Measurements from ENCODE around the gene ERICH6.

DNA sequence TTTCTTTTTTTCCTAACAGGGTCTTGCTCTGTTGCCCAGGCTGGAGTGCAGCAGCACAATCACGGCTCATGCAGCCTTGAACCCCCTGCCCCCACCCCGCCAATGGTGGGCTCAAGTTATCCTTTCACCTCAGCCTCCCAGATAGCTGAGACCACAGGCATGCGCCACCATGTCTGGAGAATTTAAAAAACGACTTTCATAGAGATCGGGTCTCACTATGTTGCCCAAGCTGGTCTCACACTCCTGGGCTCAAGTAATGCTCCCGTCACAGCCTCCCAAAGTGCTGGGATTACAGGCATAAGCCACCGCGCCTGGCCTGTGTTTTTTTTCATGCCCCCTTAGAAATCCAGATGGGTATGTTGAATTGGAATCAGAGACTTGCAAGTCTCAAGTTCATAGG, 40.3 kb downstream of the ERICH6 start:
- TF ChIP-seq POLR2A (IDR thresholded peaks at IDR 0.05) = no peak
- TF ChIP-seq, protein P1, sequence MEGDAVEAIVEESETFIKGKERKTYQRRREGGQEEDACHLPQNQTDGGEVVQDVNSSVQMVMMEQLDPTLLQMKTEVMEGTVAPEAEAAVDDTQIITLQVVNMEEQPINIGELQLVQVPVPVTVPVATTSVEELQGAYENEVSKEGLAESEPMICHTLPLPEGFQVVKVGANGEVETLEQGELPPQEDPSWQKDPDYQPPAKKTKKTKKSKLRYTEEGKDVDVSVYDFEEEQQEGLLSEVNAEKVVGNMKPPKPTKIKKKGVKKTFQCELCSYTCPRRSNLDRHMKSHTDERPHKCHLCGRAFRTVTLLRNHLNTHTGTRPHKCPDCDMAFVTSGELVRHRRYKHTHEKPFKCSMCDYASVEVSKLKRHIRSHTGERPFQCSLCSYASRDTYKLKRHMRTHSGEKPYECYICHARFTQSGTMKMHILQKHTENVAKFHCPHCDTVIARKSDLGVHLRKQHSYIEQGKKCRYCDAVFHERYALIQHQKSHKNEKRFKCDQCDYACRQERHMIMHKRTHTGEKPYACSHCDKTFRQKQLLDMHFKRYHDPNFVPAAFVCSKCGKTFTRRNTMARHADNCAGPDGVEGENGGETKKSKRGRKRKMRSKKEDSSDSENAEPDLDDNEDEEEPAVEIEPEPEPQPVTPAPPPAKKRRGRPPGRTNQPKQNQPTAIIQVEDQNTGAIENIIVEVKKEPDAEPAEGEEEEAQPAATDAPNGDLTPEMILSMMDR (IDR thresholded peaks at IDR 0.05) = no peak
